Measurements from ENCODE around the gene RWDD3.

GRCh38 chr1:95263450-95263849, 29.4 kb downstream of the RWDD3 start:
- TF ChIP-seq CTCF (IDR thresholded peaks at IDR 0.05) (no peak), POLR2A (IDR thresholded peaks at IDR 0.05) (no peak), POLR2AphosphoS5 (IDR thresholded peaks at IDR 0.05) (no peak)
